Stimulated activated CD8-positive, alpha-beta memory T cell treated with anti-CD3 and anti-CD28 coated beads, Interleukin-4, amount 100 ng/mL, for 4 hours (primary cell): Measurements from ENCODE around the gene SBK2.
"Not testable (repeated sequence)": the region's sequence is repeated elsewhere in the genome, so short reads cannot be mapped to it uniquely, and the experiment has no call there.

Experiments
- DNase-seq, 2 donors: peaks; one replicate each; pipeline ENCODE4 v3.0.0-alpha.2; 2020; ENCODE audit warnings: low read depth in 2 of 2, low spot score in 1 of 2

Gene SBK2

GRCh38 chr19:55502197-55502952 is 34.6 kb downstream of the SBK2 start:
- DNase-seq: no peak

- no peak for DNase-seq
Observed at GRCh38 chr19:55500368-55500952, 36.5 kb downstream of the SBK2 start.

- DNase-seq: no peak
Observed at GRCh38 chr19:55498246-55498840, 38.6 kb downstream of the SBK2 start.

- DNase-seq: no peak
Observed at GRCh38 chr19:55497763-55498162, 39.2 kb downstream of the SBK2 start.

GRCh38 chr19:55496820-55497219 is 40.1 kb downstream of the SBK2 start:
- DNase-seq: not testable (repeated sequence)

GRCh38 chr19:55495646-55496349 is 41.1 kb downstream of the SBK2 start:
- no peak for DNase-seq

GRCh38 chr19:55494172-55494761 is 42.7 kb downstream of the SBK2 start:
- no peak for DNase-seq

- no peak for DNase-seq
Observed at GRCh38 chr19:55493645-55494171, 43.2 kb downstream of the SBK2 start.

GRCh38 chr19:55493052-55493644 is 43.8 kb downstream of the SBK2 start:
- DNase-seq: no peak

- DNase-seq: no peak
Observed at GRCh38 chr19:55492362-55492944, 44.5 kb downstream of the SBK2 start.

GRCh38 chr19:55491546-55492360 is 45.2 kb downstream of the SBK2 start:
- no peak for DNase-seq

- DNase-seq: no peak
Observed at GRCh38 chr19:55490478-55491432, 46.2 kb downstream of the SBK2 start.

- no peak for DNase-seq
Observed at GRCh38 chr19:55489711-55490477, 47.0 kb downstream of the SBK2 start.

GRCh38 chr19:55488986-55489710 is 47.8 kb downstream of the SBK2 start:
- DNase-seq: no peak

GRCh38 chr19:55487924-55488687 is 48.8 kb downstream of the SBK2 start, which contains the start of gene SSC5D:
Gene SSC5D, plus strand, starts transcription at chr19:55488436. Its CDS starts 154 bp downstream, at chr19:55488590.
- DNase-seq: no peak
